NT2/D1 (cell line): ENCODE measurements around the gene FAM170B.

Source experiments
- YY1 ChIP-seq: IDR thresholded peaks from 2 replicates; pipeline ENCODE4 v1.6.1; 2011; ENCODE audit not compliant: insufficient read length, insufficient read depth
- ZNF274 ChIP-seq: IDR thresholded peaks from 2 replicates; pipeline ENCODE4 v1.6.1; 2011; ENCODE audit warnings: mild to moderate bottlenecking, low read depth, low read length

GRCh38 chr10:49089557-49090188 is 44.1 kb downstream of the FAM170B start:
- TF ChIP-seq ZNF274 = no peak
- TF ChIP-seq YY1 = no peak
